MM.1S (cell line): Measurements from ENCODE around the gene UFC1.

Source experiments
- EZH2 ChIP-seq: fragments of 300-600 bp; sonication (generic); optimal IDR thresholded peaks from 2 replicates; pipeline ENCODE3; 2017; ENCODE audit warnings: low read depth, mild to moderate bottlenecking, antibody characterized with exemption, low read length, mixed read lengths
- TF ChIP-seq, protein P1 (sequence below): fragments of 300-600 bp; sonication (generic); IDR thresholded peaks from 2 replicates; pipeline ENCODE4 v1.5.1; 2016; ENCODE audit warnings: antibody characterized with exemption, low read length, mixed read lengths

- TF ChIP-seq, protein P1, sequence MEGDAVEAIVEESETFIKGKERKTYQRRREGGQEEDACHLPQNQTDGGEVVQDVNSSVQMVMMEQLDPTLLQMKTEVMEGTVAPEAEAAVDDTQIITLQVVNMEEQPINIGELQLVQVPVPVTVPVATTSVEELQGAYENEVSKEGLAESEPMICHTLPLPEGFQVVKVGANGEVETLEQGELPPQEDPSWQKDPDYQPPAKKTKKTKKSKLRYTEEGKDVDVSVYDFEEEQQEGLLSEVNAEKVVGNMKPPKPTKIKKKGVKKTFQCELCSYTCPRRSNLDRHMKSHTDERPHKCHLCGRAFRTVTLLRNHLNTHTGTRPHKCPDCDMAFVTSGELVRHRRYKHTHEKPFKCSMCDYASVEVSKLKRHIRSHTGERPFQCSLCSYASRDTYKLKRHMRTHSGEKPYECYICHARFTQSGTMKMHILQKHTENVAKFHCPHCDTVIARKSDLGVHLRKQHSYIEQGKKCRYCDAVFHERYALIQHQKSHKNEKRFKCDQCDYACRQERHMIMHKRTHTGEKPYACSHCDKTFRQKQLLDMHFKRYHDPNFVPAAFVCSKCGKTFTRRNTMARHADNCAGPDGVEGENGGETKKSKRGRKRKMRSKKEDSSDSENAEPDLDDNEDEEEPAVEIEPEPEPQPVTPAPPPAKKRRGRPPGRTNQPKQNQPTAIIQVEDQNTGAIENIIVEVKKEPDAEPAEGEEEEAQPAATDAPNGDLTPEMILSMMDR: no peak
- no peak for TF ChIP-seq EZH2
Measured at GRCh38 chr1:161185732-161186311, 32.0 kb downstream of the UFC1 start.
